ENCODE data around the gene CCDC59.

- TF ChIP-seq CTCF (IDR thresholded peaks at IDR 0.05) (no peak), POLR2A (IDR thresholded peaks at IDR 0.05) (no peak)
Observed at GRCh38 chr12:82361461-82361915, 3.3 kb upstream of the CCDC59 start.

Measured in esophagus squamous epithelium (tissue), 4 donors.